Cardiac fibroblast (primary cell): ENCODE results near the gene ATP5F1D.

Source experiments
- DNase-seq, 2 donors: peaks; one replicate each; pipeline versions ENCODE4 v3.0.0 to v3.0.0-alpha.2; 2010; ENCODE audit warnings: low read depth in 2 of 2
- H3K4me3 ChIP-seq, 2 donors: replicated peaks in 1 of 2; 1 replicate in 1 of 2; 2 replicates in 1 of 2; pipeline ENCODE4 v1.5.1; 2011; ENCODE audit warnings: low read depth in 2 of 2, low read length in 2 of 2, mild to moderate bottlenecking in 2 of 2, moderate library complexity in 1 of 2
- CTCF ChIP-seq: IDR thresholded peaks from one replicate; pipeline ENCODE4 v1.5.1; 2011; ENCODE audit warnings: low read depth, mild to moderate bottlenecking, low read length, inconsistent platforms

ATP5F1D gene

GRCh38 chr19:1268226-1269064 lies 26.9 kb downstream of the ATP5F1D start:
- no peak for DNase-seq
- H3K4me3 ChIP-seq: peak overlapping the region in 1 of 2 donors; percentile 10
- no peak for TF ChIP-seq CTCF

GRCh38 chr19:1269065-1269477 lies 27.5 kb downstream of the ATP5F1D start, which contains the start of gene CIRBP:
Gene CIRBP, plus strand, starts transcription at chr19:1269332. Its CDS starts 1,602 bp downstream, at chr19:1270934.
- DNase-seq: peak; percentile 100
- peak within 1 kb of the TSS; percentile 67 to 82 for H3K4me3 ChIP-seq
- TF ChIP-seq CTCF: no peak

- no peak for TF ChIP-seq CTCF
- peak overlapping the region; percentile 67 to 82 for H3K4me3 ChIP-seq
- peak; percentile 93 to 94 for DNase-seq
Observed at GRCh38 chr19:1269478-1270212, 28.1 kb downstream of the ATP5F1D start.

GRCh38 chr19:1270213-1270853 lies 28.8 kb downstream of the ATP5F1D start:
- DNase-seq: no peak
- H3K4me3 ChIP-seq: peak overlapping the region; percentile 67 to 82

GRCh38 chr19:1270854-1271527 lies 29.4 kb downstream of the ATP5F1D start:
- DNase-seq: peak in 1 of 2 donors; percentile 6
- no peak for TF ChIP-seq CTCF
- H3K4me3 ChIP-seq: peak overlapping the region; percentile 67 to 82

More at GRCh38 chr19:1270213-1270853, 28.8 kb downstream of the ATP5F1D start:
- no peak for TF ChIP-seq CTCF
